PC-9 (cell line): Measurements from ENCODE around the gene ZNF81.

Experiments
- EZH2 ChIP-seq: fragments of 200-600 bp; sonication (generic); IDR thresholded peaks from 2 replicates; pipeline ENCODE4 v1.8.0; 2017; ENCODE audit warnings: antibody characterized with exemption, low read depth
- TF ChIP-seq, protein P1 (sequence below): fragments of 200-600 bp; sonication (generic); conservative IDR thresholded peaks from 2 replicates; pipeline ENCODE4 v1.6.1; 2017; ENCODE audit warnings: mixed run types, antibody characterized with exemption, mild to moderate bottlenecking, moderate library complexity

DNA sequence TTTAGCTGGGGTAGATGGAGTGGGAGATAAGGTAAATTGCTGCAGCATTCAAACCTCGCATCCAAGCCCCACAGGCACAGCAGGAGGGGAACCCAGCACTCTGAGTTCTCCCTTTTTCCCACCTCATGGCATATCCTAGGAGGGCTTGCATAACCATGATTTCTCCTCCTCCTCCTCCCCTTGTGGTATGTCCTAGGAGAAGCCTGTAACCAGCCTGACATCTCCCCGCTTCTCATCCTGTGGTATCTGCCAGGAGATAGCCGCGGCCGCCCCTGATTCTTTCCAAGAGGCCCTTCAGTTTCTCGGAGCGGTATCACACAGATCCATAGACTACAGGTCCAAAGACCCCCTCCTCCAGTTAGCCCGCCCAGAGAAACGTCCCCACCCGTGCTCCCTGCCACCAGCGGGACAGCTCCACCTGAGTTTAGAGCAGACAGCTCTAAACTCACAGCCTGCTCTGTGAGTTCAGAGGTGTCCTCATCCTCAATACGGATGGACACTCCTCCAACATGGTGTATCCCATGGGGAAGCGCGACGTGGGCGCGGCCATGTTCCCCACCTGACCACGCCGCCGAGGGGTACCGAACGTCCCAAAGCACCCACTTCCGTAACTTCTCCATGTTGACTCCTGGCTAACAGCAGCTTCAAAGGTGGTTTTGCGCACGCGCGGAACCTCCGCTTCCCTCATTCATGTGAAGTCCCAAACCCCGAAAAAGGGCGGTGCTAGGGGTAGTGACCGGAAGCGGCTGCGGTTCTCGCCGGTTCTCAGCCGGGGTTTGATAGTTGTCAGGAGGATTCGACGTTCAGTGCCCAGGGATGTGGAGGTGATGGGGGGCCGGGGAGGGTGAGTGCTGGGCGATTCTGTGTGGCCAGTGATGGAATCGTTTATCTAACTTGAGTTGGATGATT is at the start of gene ZNF81:
- TF ChIP-seq, protein P1, sequence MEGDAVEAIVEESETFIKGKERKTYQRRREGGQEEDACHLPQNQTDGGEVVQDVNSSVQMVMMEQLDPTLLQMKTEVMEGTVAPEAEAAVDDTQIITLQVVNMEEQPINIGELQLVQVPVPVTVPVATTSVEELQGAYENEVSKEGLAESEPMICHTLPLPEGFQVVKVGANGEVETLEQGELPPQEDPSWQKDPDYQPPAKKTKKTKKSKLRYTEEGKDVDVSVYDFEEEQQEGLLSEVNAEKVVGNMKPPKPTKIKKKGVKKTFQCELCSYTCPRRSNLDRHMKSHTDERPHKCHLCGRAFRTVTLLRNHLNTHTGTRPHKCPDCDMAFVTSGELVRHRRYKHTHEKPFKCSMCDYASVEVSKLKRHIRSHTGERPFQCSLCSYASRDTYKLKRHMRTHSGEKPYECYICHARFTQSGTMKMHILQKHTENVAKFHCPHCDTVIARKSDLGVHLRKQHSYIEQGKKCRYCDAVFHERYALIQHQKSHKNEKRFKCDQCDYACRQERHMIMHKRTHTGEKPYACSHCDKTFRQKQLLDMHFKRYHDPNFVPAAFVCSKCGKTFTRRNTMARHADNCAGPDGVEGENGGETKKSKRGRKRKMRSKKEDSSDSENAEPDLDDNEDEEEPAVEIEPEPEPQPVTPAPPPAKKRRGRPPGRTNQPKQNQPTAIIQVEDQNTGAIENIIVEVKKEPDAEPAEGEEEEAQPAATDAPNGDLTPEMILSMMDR = no peak
- TF ChIP-seq EZH2 = no peak
